Fibroblast of villous mesenchyme (primary cell): ENCODE measurements around the gene PSMC3IP. TPM values are rescaled to one million over a fixed set of nuclear protein-coding genes. Genes with fewer than 3 reads are reported as not detected.
A peak's percentile ranks its signal among the peaks of the same experiment; 100 is the strongest.

ENCODE experiments used
- DNase-seq: peaks from one replicate; pipeline ENCODE4 v3.0.0-alpha.2; 2010; ENCODE audit warnings: low read depth
- H3K4me3 ChIP-seq: 2 replicates; pipeline ENCODE4 v1.5.1; 2011; ENCODE audit warnings: low read depth, mild to moderate bottlenecking, low read length
- total RNA-seq: library from RNA; depleted of rRNA; stranded (reverse); fragments of >200 nt; gene quantifications from 2 replicates; pipeline ENCODE4 v1.2.3, GENCODE V29; 2012
- TF ChIP-seq, protein P1 (sequence below): IDR thresholded peaks from 2 replicates; pipeline ENCODE4 v1.5.1; 2012; ENCODE audit warnings: low read depth, mild to moderate bottlenecking, low read length; ENCODE audit not compliant: insufficient read depth

The PSMC3IP gene
- total RNA-seq, 1 donor = 3.9 TPM

DNA sequence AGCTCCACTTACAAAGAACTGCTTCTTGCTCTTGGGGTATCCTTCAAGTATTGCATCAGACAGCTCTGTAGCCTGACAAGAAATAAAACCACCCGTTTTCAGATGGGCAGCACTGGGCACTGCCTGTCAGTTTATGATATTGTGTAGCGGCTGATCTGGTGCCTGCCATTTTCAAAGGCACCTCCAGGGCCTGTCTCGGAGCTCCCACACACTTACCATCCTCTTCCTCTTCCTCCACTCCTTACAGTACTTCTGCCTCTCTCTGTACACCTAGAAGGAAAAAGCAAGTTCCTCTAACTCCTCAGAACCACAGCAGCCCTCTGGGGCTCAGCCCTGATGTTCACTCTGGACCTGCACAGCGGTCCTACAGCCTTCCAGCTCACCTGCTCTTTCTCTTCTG is 4.4 kb downstream of the PSMC3IP start:
- H3K4me3 ChIP-seq = no peak overlapping the region
- TF ChIP-seq, protein P1, sequence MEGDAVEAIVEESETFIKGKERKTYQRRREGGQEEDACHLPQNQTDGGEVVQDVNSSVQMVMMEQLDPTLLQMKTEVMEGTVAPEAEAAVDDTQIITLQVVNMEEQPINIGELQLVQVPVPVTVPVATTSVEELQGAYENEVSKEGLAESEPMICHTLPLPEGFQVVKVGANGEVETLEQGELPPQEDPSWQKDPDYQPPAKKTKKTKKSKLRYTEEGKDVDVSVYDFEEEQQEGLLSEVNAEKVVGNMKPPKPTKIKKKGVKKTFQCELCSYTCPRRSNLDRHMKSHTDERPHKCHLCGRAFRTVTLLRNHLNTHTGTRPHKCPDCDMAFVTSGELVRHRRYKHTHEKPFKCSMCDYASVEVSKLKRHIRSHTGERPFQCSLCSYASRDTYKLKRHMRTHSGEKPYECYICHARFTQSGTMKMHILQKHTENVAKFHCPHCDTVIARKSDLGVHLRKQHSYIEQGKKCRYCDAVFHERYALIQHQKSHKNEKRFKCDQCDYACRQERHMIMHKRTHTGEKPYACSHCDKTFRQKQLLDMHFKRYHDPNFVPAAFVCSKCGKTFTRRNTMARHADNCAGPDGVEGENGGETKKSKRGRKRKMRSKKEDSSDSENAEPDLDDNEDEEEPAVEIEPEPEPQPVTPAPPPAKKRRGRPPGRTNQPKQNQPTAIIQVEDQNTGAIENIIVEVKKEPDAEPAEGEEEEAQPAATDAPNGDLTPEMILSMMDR = no peak

DNA sequence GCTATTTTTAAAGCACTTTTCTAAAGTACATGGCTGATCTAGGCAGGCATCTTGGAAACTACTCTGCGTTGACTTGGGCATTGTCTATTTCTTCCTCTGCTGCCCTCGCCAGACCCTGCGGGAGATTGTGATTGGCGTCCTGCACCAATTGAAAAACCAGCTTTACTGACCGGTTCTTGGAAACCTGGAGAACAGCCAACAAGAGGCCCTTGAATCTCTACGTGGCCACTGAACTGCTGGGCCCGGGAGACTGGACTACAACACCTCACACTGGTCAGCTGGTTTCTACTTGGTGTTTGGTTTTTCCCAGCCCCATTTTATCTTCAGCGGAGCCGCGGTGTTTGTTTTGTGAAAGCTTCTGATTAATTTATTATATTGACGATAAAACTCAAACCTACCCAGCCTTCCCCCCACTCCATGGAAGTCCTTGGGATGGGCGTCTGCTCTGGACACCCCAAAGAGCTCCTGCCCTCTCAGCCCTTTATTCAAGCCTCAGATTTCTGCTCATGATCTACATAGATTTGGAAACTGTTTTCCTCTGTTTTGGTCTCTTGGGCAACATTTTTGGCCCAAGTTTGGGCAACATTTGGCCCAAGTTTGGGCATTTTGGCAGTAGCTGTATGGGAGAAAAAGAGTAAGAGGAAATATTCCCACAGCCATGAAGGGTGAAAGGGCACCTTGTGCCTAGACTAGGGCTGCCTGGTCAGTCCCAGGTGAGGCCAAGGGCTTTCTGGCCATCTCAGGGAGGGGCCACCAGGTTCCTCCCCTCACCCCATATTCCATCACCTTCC is 5.9 kb downstream of the PSMC3IP start:
- no peak for DNase-seq
- no peak overlapping the region for H3K4me3 ChIP-seq
- TF ChIP-seq, protein P1 = no peak

More for the DNA sequence above, 4.4 kb downstream of the PSMC3IP start:
- DNase-seq = no peak

DNA sequence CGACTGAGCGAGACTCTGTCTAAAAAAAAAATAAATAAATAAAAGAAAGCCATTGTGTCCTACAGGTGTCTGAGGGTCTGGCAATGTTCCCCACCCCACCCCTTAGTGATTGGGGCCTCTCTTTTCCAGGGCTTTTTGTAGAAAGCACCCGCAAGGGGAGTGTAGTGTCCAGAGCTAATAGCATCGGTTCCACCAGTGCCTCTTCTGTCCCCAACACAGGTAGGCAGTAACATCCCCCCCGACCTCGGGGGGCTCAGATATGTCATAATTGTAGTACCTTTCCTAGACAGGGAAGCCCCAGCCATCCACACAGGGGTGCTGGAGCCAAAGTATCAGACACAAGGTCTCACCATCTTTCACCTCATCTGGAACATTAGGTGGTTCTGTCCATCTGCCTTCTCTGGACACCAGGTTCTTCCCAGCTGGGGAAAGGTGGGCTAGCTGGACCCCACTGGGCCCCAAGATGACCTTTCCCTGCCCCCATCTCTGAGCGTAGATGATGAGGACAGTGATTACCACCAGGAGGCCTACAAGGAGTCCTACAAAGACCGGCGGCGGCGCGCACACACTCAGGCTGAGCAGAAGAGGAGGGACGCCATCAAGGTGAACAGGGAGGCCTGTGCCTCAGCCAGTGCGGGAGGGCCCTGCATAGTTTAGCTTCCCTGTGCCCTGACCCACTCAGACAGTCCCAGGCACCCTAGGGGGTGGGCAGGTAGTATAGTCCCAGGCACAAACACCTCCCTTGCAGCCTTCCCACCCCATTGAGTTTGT is 9.0 kb downstream of the PSMC3IP start:
- TF ChIP-seq, protein P1 = no peak
- no peak for DNase-seq

DNA sequence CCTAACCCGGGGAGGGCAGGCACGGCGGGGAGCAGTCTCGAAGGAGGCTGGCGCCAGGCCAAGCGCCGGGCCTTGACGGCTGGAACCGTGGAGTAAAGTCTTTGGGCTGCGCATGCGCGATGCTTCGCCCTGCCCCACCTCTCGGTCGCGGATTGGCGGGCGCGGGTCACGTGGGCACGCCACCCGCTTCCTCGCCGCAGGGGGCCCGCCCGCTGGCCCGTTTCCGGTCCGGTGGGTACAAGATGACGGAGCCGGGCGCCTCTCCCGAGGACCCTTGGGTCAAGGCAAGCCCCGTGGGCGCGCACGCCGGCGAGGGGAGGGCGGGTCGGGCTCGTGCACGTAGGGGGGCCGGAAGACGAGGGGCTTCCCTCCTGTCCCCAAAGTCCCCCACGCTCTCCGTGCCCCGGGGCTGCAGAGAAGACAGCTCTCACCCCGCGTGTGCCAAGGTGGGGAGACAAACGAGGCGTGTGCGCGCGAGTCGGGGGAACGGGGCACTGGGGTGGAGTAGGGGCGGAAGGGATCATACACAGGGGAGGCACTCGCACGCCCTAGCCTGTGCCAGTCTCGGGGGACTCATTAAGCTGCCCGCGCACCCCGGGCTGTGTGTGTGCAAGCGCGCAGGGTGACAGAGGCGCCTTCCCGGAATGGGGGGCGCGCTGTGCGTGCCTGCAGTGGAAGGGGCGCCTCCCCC is 10.5 kb downstream of the PSMC3IP start, which contains the start of gene MLX:
TSS of gene MLX (plus strand) at position 218 of the 691 bp plus-strand sequence. CDS start at position 243, 25 bp downstream.
- peak within 1 kb of the TSS; percentile 91 for H3K4me3 ChIP-seq
- DNase-seq = peak; percentile 89
- TF ChIP-seq, protein P1 = no peak

More for the DNA sequence above, 9.0 kb downstream of the PSMC3IP start:
- H3K4me3 ChIP-seq = no peak overlapping the region

DNA sequence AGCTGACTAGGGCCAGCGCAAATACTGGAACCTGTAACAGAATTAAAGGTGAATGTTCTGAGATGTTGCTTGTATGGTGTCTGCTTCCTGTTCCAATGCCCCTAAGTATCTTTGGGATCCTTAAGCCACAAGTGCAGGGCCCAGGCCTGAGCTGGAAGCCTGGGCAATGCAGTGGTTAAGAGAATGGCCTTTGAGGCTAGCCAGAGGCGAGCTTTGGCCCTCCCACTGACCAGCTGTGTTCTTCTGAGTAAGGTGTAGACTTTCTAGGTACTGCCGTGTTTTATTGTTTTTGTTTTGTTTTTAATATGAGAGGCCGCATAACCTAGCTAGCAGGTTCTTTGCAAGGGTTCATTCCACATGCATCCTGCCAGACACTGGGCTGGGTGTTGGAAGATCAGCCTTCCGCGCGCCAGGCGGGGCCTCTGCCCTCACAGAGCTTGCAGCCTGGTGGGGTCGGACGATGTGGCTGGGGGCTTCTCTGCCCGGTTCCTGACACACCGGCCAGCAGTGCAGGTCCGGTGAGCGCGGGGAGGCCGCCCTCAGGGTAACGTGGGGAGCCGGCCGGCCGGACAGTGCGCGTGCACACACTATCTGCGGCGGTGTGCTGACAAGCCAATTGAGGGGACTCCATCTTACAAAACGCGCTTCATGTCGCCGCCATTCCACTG is 11.2 kb downstream of the PSMC3IP start:
- DNase-seq = no peak
- peak overlapping the region; percentile 91 for H3K4me3 ChIP-seq
- TF ChIP-seq, protein P1 = no peak
